HG03039 (cell line): ENCODE measurements around the gene ZNF423.
"Not testable (repeated sequence)": the region's sequence is repeated elsewhere in the genome, so short reads cannot be mapped to it uniquely, and the experiment has no call there.

Experiments
- ATAC-seq: cut with Tn5 transposase; IDR thresholded peaks from one replicate; pipeline ENCODE4 v1.9.1; 2021; ENCODE audit warnings: mild to moderate bottlenecking, moderate library complexity; ENCODE audit not compliant: unreplicated experiment

The ZNF423 gene

DNA sequence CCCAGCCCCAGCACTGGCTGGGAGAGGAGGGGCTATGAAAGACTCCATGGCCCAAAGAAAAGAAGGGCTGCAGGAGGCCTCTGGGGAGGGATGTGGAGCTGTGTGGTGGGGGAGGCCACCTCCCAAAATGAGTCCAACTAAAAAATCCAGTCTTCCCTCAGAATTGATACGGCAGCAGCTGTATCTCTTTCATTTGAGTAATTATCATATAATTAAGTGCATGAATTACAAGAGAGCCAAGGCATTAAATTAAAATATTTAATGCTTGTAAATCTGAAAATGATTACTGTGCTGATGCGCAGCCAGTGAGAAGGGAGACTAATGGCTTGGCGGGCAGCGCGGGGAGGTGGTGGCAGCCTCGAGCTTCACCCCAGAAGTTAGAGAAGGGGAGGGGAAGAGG lies 289.5 kb downstream of the ZNF423 start:
- ATAC-seq = no peak

DNA sequence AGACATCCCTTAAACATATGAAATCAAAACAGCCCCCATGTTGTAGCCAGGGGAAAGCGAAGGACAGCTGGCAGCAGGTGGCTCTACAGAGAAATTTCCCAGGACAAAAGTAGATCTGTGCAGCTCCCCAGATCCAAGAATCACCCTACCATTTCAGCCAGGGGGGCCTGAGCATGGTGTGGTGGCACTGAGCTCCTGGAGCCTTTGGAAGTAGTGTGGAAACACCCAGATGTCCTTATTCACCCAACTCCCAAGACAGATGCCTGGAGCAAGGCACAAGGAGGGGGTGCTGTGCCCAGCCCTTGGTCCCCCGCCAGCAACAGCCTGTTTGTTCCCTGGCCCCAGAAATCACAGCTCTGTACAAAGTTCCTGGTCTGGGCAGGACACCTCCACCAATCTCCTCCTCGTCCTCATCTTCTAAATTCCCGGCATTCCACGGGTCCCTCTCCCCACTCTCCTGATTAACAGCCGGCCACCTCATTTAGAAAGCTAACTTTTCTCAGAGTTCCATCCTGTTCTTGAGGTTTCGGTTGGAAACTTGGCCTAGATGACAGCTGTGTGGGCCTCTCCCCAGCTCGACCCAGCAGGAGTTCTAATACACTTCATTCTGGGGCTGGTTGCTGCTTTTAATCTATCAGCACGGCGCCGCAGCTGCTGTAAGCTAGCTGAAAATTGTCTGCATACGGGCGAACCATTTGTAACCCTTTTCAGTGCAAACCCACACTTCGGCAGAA lies 291.2 kb downstream of the ZNF423 start:
- ATAC-seq = no peak

DNA sequence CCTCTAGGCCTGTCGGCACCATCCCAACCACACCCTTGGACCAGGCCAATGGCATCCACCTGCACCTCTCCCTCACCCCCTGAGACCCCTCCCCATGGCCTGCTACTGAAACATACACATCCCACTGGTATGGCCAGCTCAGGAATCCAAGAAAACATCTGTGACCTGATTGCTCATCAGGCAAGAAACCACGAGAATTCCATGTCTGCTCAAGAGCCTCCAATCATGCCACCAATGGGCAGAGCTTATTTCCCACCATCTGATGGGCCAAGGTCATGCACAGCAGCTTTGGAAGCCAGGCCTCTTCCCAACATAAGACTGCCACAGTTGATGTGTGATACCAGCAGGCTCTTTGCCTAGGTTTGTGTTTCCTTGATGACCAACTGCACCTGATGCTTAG lies 292.2 kb downstream of the ZNF423 start:
- ATAC-seq = no peak

GRCh38 chr16:49562894-49563293 lies 293.0 kb downstream of the ZNF423 start:
- ATAC-seq = not testable (repeated sequence)

- no peak for ATAC-seq
These were observed 293.7 kb downstream of the ZNF423 start for GRCh38 chr16:49562228-49562627.

DNA sequence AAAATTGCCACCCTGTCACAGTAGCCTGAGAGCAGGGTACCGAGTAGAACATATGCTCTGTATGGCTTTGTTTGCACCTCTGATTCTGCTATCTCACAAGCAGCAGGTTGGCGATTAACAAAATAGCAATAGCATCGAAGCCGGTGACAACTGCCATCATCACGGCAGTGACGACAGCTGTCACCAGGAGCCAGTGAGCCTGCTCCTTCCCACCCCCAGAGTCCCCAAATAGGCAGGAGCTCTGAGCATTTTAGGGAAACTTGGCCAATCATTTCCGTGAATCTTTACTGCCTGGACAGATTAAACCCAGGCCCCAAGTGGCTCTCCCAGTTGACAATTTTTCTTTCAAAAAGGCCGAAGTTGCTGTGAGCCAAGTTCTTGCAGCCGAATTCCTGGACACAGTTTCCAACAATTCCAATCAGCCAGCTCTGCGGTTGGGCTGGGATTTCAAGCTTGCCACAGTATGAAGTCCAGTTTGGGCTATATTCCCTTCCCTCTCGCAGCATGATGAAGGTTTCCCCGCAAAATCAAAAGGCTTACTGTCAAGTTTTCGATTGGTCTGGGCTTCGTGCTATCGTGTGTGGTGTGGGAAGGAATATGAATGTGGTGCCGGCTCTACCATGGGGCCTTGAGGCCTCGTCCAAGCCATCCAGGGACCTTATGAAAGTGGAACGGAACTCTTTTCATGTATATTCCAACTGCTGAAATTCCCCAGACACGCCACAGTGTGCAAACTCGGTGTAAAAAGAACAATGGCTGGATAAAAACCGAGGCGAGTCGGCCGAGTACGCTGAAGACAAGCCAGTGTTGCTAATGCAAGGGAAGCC lies 295.7 kb downstream of the ZNF423 start:
- no peak for ATAC-seq

DNA sequence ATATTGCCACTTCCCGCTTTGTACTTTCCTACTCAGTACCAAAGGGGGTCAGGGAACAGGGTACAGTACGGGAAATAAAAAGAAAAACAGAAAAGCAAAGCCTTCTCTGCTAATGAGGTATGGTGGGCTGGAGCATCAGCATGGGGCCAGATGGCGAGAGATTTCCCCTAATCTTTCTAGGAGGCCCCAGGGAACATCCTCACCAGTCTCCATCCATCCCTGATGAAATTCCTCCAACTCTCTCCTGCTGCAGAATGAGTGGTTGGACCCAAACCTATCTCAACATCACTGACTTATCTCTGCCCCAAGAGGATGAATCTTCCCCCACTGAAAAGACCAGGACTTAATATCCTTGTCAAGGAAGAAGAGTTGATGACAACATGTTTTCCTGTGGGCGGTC lies 296.7 kb downstream of the ZNF423 start:
- ATAC-seq = no peak

DNA sequence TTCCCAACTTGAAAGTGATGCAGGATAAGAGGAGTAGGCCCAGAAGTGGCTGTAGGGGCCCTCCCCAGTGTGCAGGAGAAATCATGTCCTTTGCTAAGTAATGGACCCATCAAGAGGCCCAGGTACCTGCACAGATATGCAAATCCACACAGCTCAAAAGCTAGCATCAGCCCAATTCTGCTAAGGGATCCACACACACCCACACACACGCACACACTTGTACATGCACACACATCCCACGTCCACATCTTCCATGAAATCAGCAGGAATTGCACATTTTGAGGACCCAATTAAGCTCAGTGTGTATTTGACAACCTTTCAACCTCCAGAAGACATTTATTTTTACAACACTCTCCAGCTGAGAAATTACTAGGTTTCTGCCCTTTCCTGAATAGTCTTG lies 297.5 kb downstream of the ZNF423 start:
- ATAC-seq = no peak

- ATAC-seq = no peak
These were observed 299.1 kb downstream of the ZNF423 start for GRCh38 chr16:49556606-49557446.

DNA sequence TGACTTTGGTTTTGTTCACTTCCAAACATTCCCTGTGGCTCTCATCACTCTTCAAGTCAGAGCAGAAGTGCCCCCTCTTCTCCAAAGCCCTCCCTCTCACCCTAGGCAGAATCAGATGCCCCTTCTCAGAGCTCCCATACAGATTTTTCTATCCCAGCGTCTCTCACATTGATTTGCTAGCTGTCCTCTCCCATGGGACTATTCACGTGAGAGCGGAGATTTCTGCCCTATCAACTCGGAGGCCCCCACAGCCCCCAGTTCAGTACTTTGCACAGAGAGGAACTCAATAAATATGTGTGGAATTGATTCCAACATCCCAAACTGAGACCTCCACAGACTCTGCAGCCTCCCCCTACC lies 299.7 kb downstream of the ZNF423 start:
- ATAC-seq = no peak

- no peak for ATAC-seq
These were observed 301.2 kb downstream of the ZNF423 start for GRCh38 chr16:49554681-49555080.

- ATAC-seq = no peak
These were observed 303.5 kb downstream of the ZNF423 start for GRCh38 chr16:49552313-49552928.

- ATAC-seq = no peak
These were observed 305.2 kb downstream of the ZNF423 start for GRCh38 chr16:49550666-49551065.

DNA sequence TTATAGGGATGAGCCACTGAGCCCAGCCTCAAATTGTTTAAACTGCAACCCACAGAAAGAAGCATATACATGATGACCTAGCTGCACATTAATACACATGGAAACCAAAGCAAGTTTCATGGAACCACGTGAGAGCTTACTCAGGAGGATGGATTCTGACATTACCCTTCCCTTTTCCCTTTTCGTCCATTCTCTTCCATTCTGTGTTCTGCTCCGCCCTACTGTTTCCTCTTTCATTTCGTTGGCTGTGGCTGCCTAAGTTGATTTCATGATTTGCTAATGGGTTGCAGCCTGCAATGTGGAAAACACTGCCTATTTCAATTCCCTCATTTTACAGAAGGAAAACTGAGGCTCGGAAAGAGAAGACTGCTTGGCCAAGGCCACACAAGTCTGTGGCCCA lies 305.8 kb downstream of the ZNF423 start:
- ATAC-seq = no peak

GRCh38 chr16:49548325-49548970 lies 307.5 kb downstream of the ZNF423 start:
- no peak for ATAC-seq

- ATAC-seq = no peak
These were observed 308.5 kb downstream of the ZNF423 start for GRCh38 chr16:49547448-49547847.

- no peak for ATAC-seq
These were observed 309.2 kb downstream of the ZNF423 start for GRCh38 chr16:49546735-49547134.

DNA sequence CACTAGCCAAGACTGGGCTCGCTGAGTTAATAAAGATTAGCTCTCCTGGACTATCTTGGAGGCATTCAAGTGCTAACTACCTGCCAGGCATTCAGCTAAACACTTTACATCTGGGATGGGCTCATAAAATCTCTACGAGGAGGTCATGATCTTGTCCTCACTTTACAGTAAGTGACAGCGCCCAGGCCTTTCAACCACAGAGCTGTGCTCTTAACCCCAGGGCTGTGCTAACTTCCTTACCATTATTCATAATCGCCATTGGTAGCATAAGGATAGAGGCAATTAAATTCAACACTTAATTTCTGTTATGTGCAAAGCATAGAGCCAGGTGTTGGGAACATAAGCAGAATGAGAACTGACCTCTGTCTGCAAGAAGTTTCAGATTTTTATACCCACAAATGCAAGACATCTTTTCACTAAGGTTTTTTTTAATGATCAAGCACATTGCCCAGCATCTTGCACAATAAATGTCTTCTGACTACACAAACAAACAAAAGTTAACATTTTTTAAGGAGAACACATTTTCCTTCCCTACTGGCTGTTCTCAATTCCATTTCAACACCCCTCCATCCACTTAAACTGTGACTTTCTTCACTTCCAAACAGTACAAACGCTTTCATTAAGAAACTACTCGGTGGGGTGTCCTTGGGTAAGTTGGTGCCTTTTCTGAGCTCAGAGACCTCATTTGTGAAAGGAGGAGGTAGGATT lies 310.0 kb downstream of the ZNF423 start:
- ATAC-seq = no peak

DNA sequence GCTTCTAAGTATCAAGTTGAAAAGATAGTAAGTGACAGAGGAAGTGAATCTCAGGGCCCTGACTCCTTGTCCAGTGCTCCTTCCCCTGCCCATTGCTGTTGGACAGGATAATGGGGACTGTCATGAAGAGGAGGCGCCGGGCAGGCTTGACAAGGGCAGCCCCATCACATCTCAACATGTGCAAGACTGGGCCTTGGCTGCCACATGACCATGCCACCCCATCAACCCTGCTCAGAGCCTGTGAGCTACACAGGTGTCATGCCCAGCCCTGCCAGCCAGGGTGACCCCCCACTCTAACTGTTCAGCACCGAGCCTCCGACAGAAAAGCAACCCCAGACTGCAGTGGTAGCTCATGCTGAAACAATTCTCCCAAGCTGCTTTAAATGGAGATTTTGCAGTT lies 310.7 kb downstream of the ZNF423 start:
- no peak for ATAC-seq

- ATAC-seq = no peak
These were observed 311.1 kb downstream of the ZNF423 start for GRCh38 chr16:49544828-49545227.
